ENCODE results near the gene RBM38.

Gene RBM38

DNA sequence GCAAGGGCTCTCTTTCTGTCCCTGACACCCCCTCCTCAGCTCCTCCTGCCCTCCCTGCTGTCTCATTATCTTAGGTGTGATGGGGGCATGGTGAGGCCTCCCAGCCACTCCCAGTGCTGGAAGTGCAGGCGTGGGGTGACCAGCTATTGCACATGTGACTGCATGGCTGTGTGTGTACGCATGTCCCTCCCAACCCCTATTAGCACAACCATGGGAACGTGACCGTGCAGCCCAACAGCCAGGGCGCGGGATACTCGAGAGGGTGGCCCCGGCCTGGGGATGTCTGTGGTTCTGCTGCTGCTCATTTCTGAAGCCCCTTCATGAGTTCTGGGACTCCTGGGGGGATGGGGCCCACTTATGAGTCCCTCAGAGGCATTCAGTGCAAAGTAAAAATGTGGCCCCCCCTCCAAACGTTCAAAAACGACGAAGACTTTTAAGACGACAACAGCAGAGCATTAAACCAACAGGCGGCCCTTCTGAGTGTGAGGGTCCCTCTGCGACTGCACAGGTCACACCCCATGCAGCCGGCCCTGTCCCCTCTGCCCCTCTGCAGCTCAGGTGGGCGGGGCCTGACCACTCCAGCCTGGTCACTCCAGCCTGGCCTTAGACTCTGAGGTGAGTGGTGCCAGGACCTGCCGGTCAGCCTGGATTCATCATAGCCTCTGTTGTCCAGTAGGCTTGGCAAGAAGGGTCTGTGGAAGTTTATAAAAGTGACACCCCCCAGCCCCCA lies 51.1 kb downstream of the RBM38 start:
- Histone ChIP-seq H3K27ac (ENCODE audit: extremely low read depth, low read depth, low read length) (no peak overlapping the region), H3K4me3 (ENCODE audit: low read depth, low read length) (no peak overlapping the region), H3K4me1 (ENCODE audit: control insufficient read depth, insufficient read depth, low read length) (no peaks in the 10 kb centered on the region), H3K9me3 (ENCODE audit: control insufficient read depth, insufficient read depth, low read depth, low read length) (no peaks in the 10 kb centered on the region), H3K36me3 (ENCODE audit: control insufficient read depth in 2 of 2, insufficient read depth in 1 of 2, low read length in 2 of 2) (no peaks in the 10 kb centered on the region)
- POLR2A ChIA-PET, result no interaction called here
- 0 out of 2 replicates have a peak, but pooled peaks have one; percentile 18 for TF ChIP-seq KLF9 (tag by site-specific recombination; IDR thresholded peaks at IDR 0.05; ENCODE audit: low read depth)
- TF ChIP-seq ZNF248 (tag by site-specific recombination; IDR thresholded peaks at IDR 0.05), result no peak
- CTCF ChIA-PET, result no interaction called here

- H3K4me3 ChIP-seq (ENCODE audit: low read depth, low read length), result no peak overlapping the region
- TF ChIP-seq ZSCAN23 (tag by site-specific recombination; IDR thresholded peaks at IDR 0.05) (no peak), ZNF621 (tag by site-specific recombination; IDR thresholded peaks at IDR 0.05) (no peak), ZNF510 (tag by site-specific recombination; IDR thresholded peaks at IDR 0.05; ENCODE audit: insufficient replicate concordance) (no peak), ZNF433 (tag by site-specific recombination; IDR thresholded peaks at IDR 0.05; ENCODE audit: low read depth) (no peak), ZSCAN4 (tag by site-specific recombination; IDR thresholded peaks at IDR 0.05) (no peak), GLI4 (tag by site-specific recombination; IDR thresholded peaks at IDR 0.05) (no peak), ZNF146 (tag by site-specific recombination; IDR thresholded peaks at IDR 0.05) (no peak), ZNF335 (tag by site-specific recombination; conservative IDR thresholded peaks at IDR 0.05) (no peak), ZNF211 (tag by site-specific recombination; IDR thresholded peaks at IDR 0.05; ENCODE audit: low read depth) (no peak), ZNF140 (tag by site-specific recombination; IDR thresholded peaks at IDR 0.05) (no peak), ZNF37A (tag by site-specific recombination; IDR thresholded peaks at IDR 0.05) (no peak), ZNF311 (tag by site-specific recombination; IDR thresholded peaks at IDR 0.05; ENCODE audit: borderline replicate concordance) (no peak), ZBTB20 (tag by site-specific recombination; IDR thresholded peaks at IDR 0.05) (no peak), ZNF623 (tag by site-specific recombination; IDR thresholded peaks at IDR 0.05) (no peak), SP3 (tag by site-specific recombination; IDR thresholded peaks at IDR 0.05) (no peak), GLIS1 (tag by site-specific recombination; IDR thresholded peaks at IDR 0.05) (no peak), MEIS1 (CRISPR knock-in tag; IDR thresholded peaks at IDR 0.05; ENCODE audit: borderline replicate concordance) (no peak), ZIC2 (tag by site-specific recombination; IDR thresholded peaks at IDR 0.05) (no peak)
- TF ChIP-seq, protein P1, sequence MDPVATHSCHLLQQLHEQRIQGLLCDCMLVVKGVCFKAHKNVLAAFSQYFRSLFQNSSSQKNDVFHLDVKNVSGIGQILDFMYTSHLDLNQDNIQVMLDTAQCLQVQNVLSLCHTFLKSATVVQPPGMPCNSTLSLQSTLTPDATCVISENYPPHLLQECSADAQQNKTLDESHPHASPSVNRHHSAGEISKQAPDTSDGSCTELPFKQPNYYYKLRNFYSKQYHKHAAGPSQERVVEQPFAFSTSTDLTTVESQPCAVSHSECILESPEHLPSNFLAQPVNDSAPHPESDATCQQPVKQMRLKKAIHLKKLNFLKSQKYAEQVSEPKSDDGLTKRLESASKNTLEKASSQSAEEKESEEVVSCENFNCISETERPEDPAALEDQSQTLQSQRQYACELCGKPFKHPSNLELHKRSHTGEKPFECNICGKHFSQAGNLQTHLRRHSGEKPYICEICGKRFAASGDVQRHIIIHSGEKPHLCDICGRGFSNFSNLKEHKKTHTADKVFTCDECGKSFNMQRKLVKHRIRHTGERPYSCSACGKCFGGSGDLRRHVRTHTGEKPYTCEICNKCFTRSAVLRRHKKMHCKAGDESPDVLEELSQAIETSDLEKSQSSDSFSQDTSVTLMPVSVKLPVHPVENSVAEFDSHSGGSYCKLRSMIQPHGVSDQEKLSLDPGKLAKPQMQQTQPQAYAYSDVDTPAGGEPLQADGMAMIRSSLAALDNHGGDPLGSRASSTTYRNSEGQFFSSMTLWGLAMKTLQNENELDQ (tag by site-specific recombination; IDR thresholded peaks at IDR 0.05; ENCODE audit: low read depth), result no peak
- TF ChIP-seq, protein P2, sequence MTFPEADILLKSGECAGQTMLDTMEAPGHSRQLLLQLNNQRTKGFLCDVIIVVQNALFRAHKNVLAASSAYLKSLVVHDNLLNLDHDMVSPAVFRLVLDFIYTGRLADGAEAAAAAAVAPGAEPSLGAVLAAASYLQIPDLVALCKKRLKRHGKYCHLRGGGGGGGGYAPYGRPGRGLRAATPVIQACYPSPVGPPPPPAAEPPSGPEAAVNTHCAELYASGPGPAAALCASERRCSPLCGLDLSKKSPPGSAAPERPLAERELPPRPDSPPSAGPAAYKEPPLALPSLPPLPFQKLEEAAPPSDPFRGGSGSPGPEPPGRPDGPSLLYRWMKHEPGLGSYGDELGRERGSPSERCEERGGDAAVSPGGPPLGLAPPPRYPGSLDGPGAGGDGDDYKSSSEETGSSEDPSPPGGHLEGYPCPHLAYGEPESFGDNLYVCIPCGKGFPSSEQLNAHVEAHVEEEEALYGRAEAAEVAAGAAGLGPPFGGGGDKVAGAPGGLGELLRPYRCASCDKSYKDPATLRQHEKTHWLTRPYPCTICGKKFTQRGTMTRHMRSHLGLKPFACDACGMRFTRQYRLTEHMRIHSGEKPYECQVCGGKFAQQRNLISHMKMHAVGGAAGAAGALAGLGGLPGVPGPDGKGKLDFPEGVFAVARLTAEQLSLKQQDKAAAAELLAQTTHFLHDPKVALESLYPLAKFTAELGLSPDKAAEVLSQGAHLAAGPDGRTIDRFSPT (tag by site-specific recombination; IDR thresholded peaks at IDR 0.05), result no peak
- H3K27ac ChIP-seq (ENCODE audit: extremely low read depth, low read depth, low read length), result no peak overlapping the region
- no peaks in the 10 kb centered on the region for H3K36me3 ChIP-seq (ENCODE audit: control insufficient read depth in 2 of 2, insufficient read depth in 1 of 2, low read length in 2 of 2)
- H3K9me3 ChIP-seq (ENCODE audit: control insufficient read depth, insufficient read depth, low read depth, low read length), result no peaks in the 10 kb centered on the region
- ChIA-PET POLR2A (no interaction called here), CTCF (interaction anchor here (1.1 kb wide), 1 partner anchor 9 kb away, joined by 4 read pairs; no protein-coding TSS in a partner anchor)
- H3K4me1 ChIP-seq (ENCODE audit: control insufficient read depth, insufficient read depth, low read length), result no peaks in the 10 kb centered on the region
Observed at GRCh38 chr20:57442888-57443239, 51.7 kb downstream of the RBM38 start.
